ENCODE results near the gene CORO6. TPM values are rescaled to one million over a fixed set of nuclear protein-coding genes. Genes with fewer than 3 reads are reported as not detected.

The CORO6 gene
- total and polyA plus RNA-seq, 2 of the 13 experiments (the other 11 are each of a cell fraction or from before 2014, with no cell fraction given) = 0.42 to 0.82 TPM

- TF ChIP-seq ZBTB40 (IDR thresholded peaks at IDR 0.05) (no peak), ZBTB40 (CRISPR knock-in tag; IDR thresholded peaks at IDR 0.05) (no peak), PCBP1 (IDR thresholded peaks at IDR 0.05; ENCODE audit: borderline replicate concordance, low read depth, low read length) (0 out of 2 replicates have a peak, but pooled peaks have one; percentile 57), HNRNPH1 (optimal IDR thresholded peaks at IDR 0.05; ENCODE audit: low read depth, low read length) (no peak), ARID3A (IDR thresholded peaks at IDR 0.05; ENCODE audit: low read depth, low read length) (no peak), ATF5 (CRISPR knock-in tag; IDR thresholded peaks at IDR 0.05; ENCODE audit: low read depth) (no peak), ISL2 (CRISPR knock-in tag; IDR thresholded peaks at IDR 0.05) (0 out of 2 replicates have a peak, but pooled peaks have one; percentile 10), SNRNP70 (IDR thresholded peaks at IDR 0.05; ENCODE audit: low read depth, low read length) (no peak), DDIT3 (CRISPR knock-in tag; IDR thresholded peaks at IDR 0.05) (no peak), MAX (IDR thresholded peaks at IDR 0.05) (peak; percentile 13; the same call in 1 of the 2 replicates), ZNF780A (CRISPR knock-in tag; IDR thresholded peaks at IDR 0.05) (0 out of 2 replicates have a peak, but pooled peaks have one; percentile 70), CTCF (CRISPR knock-in tag; IDR thresholded peaks at IDR 0.05) (peak; percentile 53)
These were observed 55.0 kb downstream of the CORO6 start (continued) for GRCh38 chr17:29567554-29568330.
